ENCODE data around the gene GPR176.

GPR176 gene

DNA sequence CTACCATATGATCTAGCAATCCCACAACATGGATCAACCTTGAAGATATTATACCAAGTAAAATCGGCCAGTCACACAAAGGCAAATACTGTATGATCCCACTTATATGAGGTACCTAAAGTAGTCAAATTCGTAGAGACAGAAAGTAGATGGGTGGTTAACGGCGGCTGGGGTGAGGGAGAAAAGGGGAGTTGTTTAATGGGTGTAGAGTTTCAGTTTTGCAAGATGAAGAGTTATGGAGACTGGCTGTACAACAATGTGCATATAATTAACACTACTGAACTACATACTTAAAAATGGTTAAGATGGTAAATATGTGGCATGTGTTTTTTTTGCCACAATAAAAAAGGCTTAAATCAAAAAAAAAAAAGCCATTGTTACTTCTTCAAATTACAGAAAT is 60.4 kb downstream of the GPR176 start:
- DNase-seq (ENCODE audit: low read depth in 2 of 3, low spot score in 2 of 3): no peak

- no peak for DNase-seq (ENCODE audit: low read depth in 2 of 3, low spot score in 2 of 3)
Observed at GRCh38 chr15:39857132-39857531, 62.9 kb downstream of the GPR176 start.

- DNase-seq (ENCODE audit: low read depth in 2 of 3, low spot score in 2 of 3): no peak
Observed at GRCh38 chr15:39856357-39856756, 63.7 kb downstream of the GPR176 start.

GRCh38 chr15:39855400-39855799 is 64.7 kb downstream of the GPR176 start:
- no peak for DNase-seq (ENCODE audit: low read depth in 2 of 3, low spot score in 2 of 3)

DNA sequence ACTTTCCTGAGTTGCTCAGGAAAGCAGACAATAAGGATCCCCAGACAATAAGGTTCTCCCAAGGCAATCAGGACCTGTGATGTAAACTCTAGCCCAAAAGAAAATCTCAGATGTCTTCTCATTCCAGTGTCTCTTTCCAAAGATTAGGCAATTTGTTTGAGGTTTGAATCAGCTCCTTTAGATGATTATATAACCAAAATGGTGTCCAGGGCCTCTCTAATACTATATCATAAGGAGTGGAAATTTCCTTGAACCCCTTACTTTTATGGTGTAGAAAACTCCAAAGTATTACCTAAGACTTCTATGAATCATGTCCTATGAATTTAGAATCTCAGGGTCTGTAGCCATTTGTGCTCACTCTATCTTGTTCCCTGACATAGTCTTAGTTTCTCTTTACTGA is 65.9 kb downstream of the GPR176 start:
- DNase-seq (ENCODE audit: low read depth in 2 of 3, low spot score in 2 of 3): no peak

GRCh38 chr15:39852250-39852649 is 67.8 kb downstream of the GPR176 start:
- DNase-seq (ENCODE audit: low read depth in 2 of 3, low spot score in 2 of 3): no peak

- no peak for DNase-seq (ENCODE audit: low read depth in 2 of 3, low spot score in 2 of 3)
Observed at GRCh38 chr15:39851500-39852092, 68.5 kb downstream of the GPR176 start.

- DNase-seq (ENCODE audit: low read depth in 2 of 3, low spot score in 2 of 3): no peak
Observed at GRCh38 chr15:39850436-39850835, 69.6 kb downstream of the GPR176 start.

GRCh38 chr15:39846108-39846507 is 74.0 kb downstream of the GPR176 start:
- DNase-seq (ENCODE audit: low read depth in 2 of 3, low spot score in 2 of 3): no peak

- DNase-seq (ENCODE audit: low read depth in 2 of 3, low spot score in 2 of 3): no peak
Observed at GRCh38 chr15:39845582-39845981, 74.5 kb downstream of the GPR176 start.

DNA sequence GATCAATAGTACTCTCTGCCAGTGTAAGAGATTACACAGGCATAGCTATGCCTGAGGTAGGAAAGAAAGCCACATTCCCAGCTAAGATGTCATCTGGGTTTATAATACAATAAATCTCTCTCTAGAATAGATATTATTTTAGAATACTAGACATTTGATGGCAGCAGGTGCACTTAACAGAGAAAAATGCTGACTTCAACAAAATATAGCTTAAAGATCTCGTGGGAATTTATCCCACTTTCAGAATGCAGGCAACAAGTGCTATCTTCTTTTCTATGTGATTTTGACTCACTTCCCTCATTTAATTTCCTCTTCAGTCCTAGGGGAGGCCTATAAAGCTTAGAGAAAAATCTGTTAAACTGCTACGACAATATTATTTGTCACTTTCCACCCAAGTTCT is 76.5 kb downstream of the GPR176 start:
- DNase-seq (ENCODE audit: low read depth in 2 of 3, low spot score in 2 of 3): no peak

DNA sequence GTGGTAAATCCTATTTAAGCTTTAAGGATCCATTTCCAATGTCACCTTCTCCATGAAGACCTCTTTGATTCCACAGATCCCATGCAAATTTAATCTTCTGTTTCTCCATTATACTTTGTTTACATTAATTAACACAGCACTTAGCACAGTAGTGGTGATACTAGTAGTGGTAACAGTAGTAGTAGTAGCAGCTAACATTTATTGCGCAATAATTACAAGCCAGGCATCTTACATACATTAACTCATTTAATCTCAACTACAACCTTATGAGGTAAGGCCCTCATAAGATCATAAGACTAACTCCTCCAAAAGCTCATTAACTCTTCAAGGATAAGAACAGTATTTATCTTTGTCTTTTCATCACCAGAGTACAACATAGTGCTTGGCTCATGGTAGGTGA is 82.6 kb downstream of the GPR176 start:
- no peak for DNase-seq (ENCODE audit: low read depth in 2 of 3, low spot score in 2 of 3)

DNA sequence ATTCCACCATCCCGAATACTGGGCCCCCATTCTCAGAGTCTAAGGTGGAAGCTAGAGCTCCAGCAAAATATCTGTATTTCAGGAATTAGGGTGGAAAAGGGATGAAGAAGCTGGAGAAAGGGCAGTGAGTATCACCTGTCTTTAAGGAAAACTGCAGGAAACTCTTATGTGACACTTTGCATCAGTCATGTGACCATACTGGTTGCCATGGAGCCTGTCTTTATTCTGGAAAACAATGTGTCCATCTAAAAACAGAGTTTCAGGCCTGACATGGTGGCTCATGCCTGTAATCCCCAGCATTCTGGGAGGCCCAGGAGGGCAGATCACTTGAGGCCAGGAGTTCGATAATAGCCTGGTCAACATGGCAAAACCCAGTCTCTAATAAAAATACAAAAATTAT is 84.5 kb downstream of the GPR176 start:
- DNase-seq (ENCODE audit: low read depth in 2 of 3, low spot score in 2 of 3): no peak

- DNase-seq (ENCODE audit: low read depth in 2 of 3, low spot score in 2 of 3): no peak
Observed at GRCh38 chr15:39834256-39834655, 85.8 kb downstream of the GPR176 start.

GRCh38 chr15:39833515-39833981 is 86.5 kb downstream of the GPR176 start:
- no peak for DNase-seq (ENCODE audit: low read depth in 2 of 3, low spot score in 2 of 3)

GRCh38 chr15:39830166-39830565 is 89.9 kb downstream of the GPR176 start:
- no peak for DNase-seq (ENCODE audit: low read depth in 2 of 3, low spot score in 2 of 3)

GRCh38 chr15:39828374-39828931 is 91.6 kb downstream of the GPR176 start:
- DNase-seq (ENCODE audit: low read depth in 2 of 3, low spot score in 2 of 3): no peak

DNA sequence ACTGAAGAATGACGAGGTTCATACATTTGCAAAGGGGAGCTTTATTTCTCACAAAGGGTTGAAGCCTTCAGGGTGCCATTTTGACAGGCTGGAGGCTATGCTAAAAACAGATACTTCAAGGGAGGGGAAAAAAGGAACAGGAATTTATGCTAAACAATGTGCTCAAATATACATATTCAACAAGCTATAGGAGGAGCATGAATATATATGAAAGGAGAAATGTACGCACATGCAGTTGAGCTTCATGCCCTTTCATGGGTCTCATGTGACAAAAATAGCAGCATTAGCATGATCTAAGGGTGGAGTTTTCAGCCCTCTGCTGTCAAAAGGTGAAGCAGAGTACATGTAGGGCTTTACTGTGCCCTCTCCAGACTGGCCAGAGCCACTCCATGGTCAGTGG is 93.1 kb downstream of the GPR176 start:
- no peak for DNase-seq (ENCODE audit: low read depth in 2 of 3, low spot score in 2 of 3)

DNA sequence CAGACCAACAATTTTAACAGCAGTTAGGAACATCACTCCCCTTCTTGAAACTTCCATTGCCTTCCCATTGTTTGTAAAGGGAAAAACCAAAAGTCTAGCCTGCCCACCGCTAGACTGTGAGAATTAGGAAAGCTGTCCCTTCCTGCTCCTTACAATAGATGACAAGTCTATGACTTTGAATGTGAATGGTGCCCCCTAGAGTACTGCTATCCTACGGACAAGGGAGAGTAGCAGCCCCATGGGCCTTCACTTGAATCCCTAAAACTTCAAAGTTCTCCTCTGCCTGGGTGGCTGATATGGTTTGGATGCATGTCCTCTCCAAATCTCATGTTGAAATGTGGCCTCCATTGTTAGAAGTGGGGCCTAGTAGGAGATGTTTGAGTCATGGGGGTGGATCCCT is 96.4 kb downstream of the GPR176 start:
- DNase-seq (ENCODE audit: low read depth in 2 of 3, low spot score in 2 of 3): no peak

DNA sequence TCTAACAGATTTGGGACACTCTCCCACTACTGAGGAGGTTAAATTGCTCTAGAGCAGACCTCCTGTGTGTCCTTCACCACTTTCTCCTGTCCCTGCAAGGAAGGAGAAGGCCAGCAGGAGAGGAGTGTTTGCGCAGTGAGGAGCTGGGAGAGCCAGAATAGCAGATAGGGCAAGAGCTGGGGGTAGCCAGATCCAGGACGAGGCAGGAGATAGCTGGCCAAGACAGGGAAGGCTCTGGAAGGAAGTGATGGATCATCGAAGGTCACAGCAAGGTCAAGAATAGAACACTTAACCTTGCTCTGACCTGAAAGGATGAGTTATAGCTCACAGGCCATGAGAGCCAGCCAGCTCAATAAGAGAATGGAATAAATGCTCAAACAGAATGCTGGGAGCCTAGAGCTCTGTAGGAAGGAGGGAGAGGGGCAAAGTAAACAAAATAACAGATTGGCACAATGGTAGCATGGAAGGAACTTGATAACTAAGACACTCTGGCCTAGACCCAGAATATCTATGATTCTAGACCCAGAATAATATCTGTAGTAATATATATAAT is 99.9 kb downstream of the GPR176 start:
- no peak for DNase-seq (ENCODE audit: low read depth in 2 of 3, low spot score in 2 of 3)

GRCh38 chr15:39819533-39819932 is 100.5 kb downstream of the GPR176 start:
- no peak for DNase-seq (ENCODE audit: low read depth in 2 of 3, low spot score in 2 of 3)

DNA sequence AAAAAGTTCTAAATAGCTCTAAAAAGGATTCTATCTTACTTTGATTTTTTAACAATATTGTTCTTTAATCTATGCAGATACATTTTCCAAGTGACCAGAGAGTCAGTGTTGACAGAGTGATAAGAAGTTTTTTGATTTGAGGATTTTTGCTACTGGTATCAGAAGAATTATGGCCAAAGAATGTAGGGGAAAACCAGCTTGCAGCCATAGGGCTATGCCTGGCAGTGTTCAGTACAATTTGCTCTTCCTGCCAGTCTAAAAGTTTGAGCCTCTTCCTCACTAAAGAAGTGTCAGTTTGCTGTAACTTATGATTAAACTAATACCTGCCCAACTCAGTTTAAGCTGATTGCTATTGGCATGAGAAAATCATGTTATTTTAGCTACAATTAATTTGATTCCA is 102.2 kb downstream of the GPR176 start:
- DNase-seq (ENCODE audit: low read depth in 2 of 3, low spot score in 2 of 3): no peak

DNA sequence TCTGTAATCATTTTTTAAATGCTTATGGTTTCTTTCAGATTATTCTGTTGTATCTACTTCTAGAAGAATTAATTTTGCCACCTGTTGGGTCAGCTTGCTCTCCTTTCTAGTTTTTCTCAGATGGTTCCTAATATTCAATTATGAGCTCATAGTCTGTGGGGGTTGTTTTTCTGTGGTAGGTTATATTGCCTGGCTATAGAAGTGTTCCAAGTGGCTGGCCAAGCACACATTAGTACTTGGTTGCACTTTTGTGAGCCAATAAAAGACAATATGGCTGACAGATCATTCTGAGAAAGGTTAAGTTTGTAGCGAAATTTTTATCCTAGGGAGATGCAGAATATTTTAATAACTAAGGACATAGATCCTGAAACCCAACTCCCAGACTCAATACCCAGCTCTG is 105.6 kb downstream of the GPR176 start:
- DNase-seq (ENCODE audit: low read depth in 2 of 3, low spot score in 2 of 3): no peak

Measured in activated CD8-positive, alpha-beta memory T cell treated with anti-CD3 and anti-CD28 coated beads for 48 hours (primary cell).